ENCODE measurements around the gene ITGA5.

The ITGA5 gene

DNA sequence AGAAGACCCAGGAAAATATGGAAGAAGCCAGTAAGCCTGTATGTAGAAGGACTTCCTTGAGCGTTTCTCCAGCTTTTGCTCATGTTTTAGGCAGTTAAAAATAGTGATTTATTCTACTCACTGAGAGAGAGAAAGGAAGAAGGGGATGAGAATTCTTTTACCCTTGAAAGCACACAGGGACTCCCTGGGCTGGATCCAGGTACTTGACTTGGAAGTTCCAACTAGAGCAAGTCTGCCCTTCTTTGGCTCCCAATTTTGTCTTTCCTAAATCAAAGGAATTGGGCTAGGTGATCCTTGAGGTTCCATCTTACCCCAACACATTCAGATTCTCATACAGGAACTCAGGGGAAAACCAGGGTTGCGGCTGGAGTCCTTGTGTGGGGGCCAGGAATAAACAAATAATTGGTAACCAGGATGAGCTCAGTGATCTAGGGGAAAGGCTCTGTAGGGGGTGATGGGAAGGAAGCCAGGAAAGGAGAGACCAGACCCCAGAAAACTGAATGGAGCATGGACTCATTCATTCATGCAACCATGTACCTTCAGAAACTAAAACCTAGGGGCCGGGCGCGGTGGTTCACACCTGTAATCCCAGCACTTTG, 11.5 kb upstream of the ITGA5 start:
- no peak for DNase-seq (ENCODE audit: low spot score)

DNA sequence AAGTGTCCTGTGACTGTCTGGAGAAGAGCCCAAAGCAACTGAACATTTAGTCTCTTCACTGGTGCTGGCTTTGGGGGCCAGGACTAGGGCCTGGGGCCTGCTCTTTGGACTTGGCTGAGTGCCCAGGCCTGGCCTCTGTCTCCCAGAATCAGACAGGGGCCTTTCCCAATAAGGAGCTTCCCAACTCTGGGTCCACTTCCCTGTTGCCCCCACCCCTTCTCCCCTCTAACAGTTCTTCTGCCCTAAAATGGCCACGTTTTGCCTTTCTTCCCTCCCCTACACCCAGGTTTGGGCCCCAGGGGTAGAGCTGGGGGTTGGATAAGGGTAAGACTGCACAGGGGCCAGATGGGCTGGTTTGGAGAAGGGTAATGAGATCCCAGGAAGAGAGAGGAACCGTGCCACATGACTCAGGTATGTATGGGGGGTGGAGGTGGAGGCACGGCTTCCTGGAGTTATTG, 10.0 kb upstream of the ITGA5 start:
- no peak for DNase-seq (ENCODE audit: low spot score)

DNA sequence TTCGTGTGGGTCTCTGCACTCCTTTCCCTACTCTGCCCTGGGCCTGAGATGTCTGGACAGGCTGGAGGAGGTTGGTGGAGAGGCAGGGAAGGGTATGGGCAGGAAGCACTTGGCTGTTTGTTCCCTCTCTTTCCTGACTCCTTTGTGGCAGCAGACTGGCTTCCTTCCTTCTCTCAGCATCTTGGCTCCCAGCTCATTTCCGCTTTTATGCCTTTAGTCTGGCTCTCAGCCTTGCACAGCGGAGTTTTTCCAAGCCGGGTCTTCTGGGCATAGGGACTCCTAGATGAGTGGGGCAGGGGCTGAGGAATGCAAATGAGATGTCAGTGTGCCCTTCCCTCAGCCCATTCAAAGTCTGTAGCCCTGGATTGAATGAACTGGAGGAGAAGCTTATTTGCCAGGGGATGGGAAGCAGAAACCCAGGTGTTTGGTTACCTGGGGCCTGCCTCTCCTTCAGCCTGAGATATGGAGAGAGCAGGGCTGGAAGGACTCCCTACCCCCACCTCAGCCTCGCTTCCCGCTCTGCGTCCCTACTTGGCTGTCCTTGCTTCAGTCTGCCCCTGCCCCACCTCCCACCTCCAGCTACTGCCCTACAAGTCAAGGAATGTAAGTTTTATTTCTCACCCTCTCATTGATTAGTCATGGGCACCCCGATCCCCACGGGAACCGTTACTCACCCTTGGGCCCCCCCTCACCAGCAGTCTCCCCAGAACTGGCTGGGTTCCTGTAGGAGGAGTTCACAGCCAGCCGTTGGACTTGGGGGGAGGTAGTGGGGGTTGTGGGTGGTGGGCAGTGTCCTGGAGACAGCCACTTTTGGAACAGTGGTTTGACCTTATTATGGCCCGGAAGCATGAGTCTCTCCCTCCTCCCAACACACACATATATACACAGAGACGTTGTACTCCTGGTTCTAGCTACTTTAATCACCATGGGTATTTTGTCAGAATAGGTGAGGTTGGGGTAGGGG, 9.3 kb upstream of the ITGA5 start:
- DNase-seq (ENCODE audit: low spot score), result no peak

DNA sequence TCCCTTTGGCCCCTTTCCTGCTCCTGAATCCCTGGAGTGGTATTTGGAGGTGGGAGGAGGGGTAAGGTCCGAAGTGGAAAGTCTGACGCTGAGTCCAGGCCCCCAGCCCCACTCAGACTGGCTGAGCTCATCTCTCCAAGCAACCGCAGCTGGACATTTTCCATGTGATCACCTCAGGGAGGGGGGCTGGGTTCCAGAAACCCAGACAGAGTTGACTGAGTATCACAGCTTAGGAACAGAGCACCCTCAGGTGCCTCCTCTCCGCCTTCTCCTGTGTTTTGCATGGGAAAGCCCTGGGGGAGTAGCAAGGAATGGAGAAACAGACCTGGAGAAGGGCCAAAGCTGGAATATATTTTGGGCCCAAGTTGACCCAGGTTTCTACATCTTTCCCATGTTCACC, 8.0 kb upstream of the ITGA5 start:
- DNase-seq (ENCODE audit: low spot score), result no peak

DNA sequence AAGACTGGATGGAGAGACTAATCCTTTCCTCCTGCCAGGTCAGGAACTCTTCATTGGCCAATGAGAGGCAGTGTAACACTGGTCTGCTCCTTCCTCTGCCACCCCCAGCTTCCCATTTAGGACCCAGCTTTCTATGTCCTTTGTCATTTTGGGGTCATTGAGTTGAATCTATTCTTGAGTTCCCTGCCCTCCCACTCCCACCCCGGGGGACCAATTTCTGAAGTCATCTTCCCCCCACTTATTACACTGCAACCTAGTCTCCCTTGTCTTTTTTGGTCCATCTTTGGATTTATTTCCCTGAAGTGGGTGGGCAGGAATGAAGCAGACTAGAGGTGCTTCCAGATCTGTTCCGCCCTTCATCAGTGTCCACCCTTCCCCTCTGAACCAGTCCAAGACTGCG, 7.6 kb upstream of the ITGA5 start:
- DNase-seq (ENCODE audit: low spot score), result no peak

DNA sequence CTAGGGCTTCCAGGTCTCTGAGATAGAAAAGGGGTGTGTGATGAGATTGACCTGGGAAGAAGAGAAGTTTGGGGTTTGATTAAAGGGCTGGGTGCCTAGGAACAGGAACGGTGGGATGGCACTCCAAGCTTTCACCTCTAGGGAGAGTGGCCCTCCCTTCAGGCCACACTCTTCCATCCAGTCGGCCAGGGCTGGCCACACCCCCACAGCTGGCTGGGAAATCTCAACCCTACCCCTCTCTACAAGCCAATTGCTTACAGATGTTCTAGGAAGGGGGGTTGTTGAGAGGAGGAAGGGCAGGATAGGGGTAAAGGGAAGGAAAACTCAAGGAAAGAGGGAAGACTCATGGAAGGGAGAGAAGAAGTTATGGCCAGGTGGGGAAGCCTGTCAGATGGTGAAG, 6.6 kb upstream of the ITGA5 start:
- no peak for DNase-seq (ENCODE audit: low spot score)

DNA sequence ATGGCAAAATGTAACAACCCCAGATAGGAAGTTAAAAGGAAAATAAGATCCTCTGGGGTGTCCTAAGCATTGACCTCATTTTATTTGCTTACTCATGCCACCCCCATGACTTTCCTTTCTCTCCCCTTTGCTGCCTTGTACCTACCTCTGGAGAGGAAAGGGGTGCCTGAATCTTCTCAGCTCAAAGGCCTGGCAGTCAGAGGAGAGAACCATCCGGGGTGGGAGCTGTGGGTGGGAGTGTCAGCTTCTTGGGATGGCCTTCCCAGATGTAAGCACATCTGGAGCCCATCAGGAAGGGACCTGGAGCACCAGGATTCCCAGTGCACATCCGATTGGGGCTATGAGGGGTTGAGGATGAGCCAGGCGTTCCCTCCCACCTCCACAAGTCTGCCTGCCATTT, 5.2 kb upstream of the ITGA5 start:
- no peak for DNase-seq (ENCODE audit: low spot score)

DNA sequence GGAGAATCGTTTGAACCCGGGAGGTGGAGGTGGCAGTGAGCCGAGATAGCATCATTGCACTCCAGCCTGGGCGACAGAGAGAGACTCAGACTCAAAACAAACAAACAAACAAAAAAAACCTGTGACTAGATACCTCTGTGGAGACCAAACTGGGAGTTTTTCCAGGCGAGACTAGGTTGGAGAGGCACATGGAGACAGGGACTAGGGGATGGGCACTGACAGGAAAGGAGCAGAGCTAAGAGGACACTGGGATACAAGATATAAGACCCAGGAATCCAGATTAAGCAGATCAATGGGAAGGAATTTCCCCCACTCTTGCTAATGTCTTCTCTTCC, 4.7 kb upstream of the ITGA5 start:
- DNase-seq (ENCODE audit: low spot score), result no peak

DNA sequence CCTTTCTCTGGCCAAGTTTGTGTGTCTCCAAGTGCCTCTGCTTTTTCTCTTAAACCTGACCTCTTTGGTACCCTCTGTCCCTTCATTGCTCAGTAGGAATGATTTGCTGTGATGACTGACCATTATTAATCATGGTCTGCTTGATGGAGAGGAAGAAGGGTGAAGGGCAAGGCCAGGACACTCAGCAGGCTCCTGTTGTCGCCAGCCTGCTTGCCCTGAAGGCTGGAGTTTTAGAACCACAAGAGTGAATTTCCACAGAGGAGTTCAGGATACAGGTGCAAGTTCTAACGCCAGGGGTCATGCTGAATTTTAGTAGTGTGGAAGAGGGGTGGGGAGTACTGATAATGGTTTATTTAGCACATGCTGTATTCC, 2.8 kb upstream of the ITGA5 start:
- no peak for DNase-seq (ENCODE audit: low spot score)

DNA sequence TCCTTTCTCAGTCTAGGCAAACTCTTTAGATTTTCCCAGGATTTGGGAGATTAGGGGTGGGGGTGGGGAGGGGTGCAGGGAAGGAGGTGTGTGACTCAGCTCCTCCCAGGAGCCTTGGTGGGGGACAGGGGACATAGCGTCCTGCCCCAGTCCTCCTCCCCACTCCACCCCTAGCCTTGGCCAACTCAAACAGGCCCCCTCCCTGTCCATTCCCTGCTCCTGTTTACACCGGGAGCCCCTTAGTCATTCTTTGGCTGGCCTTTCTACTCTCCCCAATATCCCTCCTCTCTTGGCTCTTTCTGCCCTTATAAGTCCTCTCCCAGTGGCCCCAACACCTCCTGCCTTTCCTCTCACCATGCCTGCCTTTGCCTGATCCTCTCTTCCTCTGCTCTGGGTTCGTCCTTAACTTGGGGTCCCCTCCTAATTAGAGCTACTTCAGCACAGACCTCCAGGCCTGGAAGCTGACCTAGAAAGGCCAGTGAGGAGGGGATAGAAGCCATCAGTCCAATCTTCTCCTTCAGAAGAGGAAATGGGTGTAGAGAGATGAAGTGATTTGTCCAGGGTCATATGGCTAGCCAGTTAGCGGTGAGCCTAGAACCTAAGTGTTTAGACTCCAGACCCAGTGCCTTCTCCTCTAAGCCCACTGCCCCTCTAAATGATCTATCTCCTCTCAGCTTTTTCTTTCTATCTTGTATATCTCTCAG, 2.3 kb upstream of the ITGA5 start:
- no peak for DNase-seq (ENCODE audit: low spot score)

DNA sequence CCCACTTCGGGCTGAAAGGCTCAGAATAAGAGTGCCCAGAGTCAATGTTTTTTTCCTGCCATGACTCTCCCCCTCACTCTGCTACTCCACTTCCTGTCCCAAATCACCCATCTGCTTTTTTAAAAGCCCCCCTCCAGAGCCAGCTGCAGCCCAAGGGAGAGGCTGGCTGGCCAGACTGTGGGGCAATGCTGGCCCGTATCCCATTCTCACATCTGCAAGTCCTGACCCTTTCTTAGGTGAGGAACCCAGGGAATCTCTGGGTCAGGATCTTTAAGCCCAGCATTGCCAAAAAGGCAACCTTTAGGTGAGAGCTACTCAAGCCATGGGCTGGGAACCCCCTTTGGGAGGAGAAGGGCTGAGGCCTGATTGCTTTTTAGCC, 1.7 kb upstream of the ITGA5 start:
- DNase-seq (ENCODE audit: low spot score), result no peak

DNA sequence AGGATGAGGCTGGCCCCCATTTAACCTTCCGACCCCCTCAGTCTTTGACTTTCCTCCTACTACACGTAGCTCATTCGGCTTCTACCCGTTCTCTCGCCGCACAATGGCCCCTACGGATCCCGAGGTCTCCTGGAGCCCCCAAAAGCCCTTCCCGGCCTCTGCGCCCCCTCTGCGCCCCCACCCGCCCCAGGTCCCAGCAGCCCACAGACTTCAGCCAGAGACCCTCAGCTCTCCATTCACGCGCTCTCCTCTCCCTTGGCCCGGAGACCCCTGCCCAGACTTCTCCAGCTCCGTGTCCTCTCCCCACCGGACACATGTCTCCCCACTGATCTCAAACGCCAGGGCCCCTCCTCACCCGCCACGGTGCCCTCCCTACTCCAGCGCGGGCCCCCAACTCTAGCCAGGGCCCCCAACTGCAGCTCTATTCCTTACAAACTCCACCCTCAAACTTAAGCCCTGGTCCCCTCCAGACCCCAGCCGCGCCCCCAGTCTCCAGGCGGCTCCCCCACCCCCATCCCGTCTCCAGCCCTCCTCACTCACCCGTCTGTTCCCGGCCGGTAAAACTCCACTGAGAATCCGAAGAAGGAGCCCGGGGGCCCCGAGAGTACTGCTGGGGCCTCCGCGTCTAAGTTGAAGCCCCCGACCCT, 502 bp downstream of the ITGA5 start:
- DNase-seq (ENCODE audit: low spot score), result no peak

DNA sequence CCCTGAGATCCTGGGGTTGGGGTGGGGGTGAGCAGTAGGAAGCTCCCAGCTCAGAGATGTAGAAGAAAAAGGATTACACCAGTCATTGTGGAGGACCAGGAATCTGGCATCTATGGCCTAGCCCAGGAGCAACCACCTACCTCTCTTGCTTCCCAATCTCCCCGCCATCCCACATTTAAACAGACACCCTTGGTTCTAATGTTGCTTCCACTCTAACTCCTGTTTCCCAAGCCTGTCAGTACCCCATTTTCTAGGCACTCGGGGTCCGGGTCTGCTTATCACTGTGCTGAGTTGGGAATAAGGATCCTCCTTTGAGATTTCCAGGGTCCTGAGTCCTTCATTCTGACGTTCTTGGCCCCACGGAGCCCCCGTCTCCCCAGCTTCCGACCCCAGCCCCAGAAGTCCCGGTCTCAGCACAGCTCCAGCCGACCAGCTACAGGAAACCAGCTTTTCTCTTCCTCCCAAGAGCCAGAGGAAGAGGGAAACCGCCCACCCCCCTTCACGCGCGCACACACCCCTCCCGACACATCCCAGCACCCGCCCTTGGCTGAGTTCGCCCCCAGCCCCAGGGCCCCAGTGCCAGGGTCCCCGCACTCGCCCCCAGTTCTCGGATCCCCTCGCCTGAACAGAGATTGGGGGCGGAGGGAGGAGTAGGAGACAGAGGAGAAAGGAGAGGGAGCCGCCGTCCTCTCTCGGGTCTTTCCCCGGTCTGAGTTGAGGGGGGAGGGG, 1.2 kb downstream of the ITGA5 start:
- DNase-seq (ENCODE audit: low spot score), result no peak

DNA sequence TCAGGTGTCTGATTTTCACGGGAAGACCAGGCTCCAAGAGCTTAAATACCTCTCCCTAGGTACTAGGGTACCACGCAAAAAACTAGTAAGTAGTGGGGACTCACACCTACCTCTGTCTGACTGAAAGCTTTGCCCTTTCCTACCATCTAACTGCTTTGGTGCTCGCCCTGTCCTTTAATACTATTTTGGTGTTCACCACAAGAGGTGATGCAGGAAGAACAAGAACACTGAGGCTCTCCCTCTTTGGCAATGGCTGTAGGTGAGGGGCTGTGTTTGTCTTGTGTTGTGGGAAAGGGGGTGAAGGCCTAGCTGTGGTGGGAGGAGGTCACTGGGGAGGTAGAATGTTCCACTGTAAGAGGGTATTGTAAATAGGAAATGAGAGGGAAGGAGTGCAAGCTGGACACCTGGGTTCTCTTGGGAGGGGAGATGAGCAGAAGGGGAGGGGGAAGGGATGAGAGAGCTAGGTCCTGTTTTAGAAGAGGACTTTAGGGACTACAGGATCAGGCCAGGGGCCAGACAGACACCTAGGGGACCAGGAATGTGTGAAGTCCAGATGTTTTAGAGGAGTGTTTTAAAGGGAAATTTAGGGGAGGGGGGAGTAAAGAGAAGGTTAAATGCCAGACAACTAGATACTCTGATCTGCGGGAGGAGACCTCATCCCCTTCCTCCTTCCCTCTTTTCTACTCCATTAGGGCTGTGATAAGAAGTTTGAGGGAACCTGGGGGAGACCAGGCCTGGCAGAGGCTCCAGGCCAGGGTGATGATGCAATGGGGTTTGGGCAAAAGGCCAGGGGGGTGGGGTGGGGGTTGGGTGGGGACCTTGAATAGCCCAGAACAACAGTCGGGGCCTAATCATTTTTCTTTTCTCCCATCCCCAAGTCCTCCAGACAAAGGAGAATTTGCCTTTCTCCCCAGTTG, 2.1 kb downstream of the ITGA5 start:
- DNase-seq (ENCODE audit: low spot score), result no peak

DNA sequence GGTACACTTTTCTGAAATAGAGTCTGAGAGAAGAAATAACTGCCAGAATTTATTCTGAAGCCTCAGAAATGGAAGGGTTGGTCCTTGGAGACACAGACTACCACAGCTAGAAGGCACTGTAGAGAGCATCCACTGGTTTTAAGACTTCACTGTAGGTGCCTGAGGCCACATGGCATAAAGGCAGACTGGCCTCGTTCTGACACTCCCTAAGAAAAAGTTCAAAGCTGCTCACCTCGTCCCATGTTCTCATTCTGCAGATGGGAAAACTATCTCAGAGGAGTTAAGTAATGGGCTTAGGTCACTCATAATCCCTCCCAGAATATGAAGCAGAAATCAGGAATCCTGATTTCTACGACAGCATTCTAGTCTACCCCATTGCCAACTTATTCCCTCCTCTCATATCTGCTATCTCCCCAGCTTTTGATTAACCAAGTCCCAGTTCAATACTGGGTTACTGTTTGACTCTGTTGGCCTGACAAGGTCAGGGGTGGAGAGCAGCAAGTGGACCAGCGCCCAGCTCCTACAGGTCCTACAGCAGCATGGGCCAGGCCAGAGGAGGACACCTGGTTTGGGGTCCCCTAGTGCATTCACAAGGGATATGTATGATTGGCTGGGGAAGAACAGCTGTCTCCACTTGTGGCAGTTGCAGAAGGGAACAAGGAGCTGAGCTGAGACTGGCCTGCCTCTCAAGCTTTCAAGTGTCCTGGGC, 3.7 kb downstream of the ITGA5 start:
- no peak for DNase-seq (ENCODE audit: low spot score)

DNA sequence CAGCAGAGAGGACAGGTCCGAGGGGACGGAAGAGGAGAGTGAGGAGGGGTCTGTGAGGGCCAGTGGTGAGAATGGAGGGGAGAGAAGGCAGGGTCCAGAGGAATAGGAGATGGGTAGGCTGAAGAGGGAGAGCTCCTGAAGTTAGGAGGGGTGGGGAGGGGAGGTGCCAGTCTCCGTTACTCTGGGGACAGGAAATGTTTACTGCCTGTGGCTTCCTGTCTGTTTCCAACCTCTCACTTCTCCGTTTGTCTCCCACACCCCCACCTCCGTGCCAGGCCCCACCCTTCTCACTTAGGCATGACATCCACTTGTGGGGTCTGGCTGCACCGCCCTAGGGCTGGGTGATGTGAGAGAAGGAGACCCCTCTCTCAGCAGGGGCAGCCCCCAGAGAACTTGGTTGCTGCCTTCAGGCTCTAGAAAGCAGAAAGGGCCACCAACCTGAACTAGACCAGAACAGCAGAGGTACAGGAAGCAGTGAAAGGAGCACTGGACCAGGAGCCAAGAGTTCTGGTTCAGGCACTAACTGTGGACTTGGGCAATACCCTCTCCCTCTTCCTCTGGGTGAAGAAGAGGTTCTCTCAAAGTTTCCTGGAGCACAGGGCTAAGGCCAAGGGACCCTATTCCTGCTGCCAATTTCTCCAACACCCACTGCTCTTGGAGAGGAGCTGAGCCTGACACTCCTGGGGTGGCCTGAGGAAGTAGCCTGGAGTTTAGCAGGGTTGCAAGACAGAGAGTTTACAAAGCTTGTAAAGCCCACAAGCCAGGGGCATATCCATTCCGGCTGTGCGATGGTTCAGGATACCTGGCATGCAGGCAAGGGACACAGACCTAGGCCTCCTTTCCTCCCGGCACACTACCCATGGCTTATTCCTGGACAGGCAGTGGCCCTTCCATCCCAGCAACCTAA, 5.5 kb downstream of the ITGA5 start:
- no peak for DNase-seq (ENCODE audit: low spot score)

DNA sequence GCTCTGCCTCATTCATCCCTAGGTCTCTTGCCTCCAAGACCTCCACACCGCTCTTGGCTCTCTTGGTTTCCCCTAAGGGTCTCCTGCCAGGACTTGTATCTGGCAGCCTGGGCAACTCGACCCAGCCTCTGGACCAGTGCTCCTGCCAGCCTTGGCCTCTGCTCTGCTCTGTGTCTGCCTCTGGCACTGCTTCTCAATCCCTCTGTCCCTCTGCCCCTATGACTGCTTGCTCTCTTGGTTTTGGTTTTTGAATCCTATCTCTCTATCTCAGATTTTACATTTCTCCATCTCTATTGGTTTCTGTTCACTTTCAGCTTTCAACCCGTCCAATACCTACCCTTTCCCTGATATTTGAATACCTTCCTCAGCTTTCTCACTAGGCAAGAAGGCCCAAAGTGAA, 6.3 kb downstream of the ITGA5 start:
- no peak for DNase-seq (ENCODE audit: low spot score)

DNA sequence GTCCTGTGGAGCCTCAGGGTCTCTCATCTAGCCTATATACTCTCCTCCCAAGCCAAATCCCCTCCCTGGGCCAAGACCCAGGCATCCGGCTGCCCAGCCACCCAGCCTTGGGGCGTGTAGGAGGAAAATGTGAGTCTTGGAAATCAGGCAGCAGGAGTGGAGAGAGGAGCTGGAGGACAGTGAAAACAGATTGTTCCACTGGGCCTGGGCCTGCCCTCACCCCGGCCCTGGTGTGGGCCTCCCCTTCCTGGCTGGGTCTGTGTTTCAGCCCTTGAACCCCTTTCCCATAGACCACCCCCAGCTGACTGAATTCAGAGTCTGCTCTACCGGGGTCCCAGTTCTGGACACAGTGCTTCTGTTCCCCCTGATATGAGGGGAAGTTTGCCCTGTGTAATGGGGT, 6.7 kb downstream of the ITGA5 start:
- DNase-seq (ENCODE audit: low spot score), result no peak
